Measurements from ENCODE around the gene ZDHHC7. TPM values are rescaled to one million over a fixed set of nuclear protein-coding genes. Genes with fewer than 3 reads are reported as not detected.
A peak's percentile ranks its signal among the peaks of the same experiment; 100 is the strongest.
"Not testable (repeated sequence)": the region's sequence is repeated elsewhere in the genome, so short reads cannot be mapped to it uniquely, and the experiment has no call there.

Gene ZDHHC7
- total and polyA plus RNA-seq, 2 experiments from 2014 or later, result 39.9 to 95.2 TPM

DNA sequence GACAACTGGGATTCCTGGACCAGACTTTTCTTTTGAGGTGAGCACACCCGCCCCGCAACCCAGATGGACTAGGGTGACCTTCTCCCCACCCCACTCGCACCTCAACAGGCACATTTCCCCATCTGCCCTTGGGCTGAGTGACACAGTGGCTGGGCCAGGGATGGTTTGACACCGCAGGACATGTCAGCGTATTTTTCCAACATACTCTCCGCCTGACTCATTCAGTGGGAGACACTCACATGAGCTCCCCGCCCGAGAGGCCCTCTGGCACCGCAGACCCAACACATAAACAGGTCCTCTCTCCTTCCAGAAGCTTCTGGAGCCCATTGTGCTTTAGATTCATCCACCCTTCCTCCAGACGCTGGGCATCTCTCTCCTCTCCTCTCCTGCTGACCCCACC, 69.4 kb downstream of the ZDHHC7 start:
- TF ChIP-seq EZH2phosphoT487 (IDR thresholded peaks at IDR 0.05; ENCODE audit: insufficient read depth, low read depth) (no peak), EZH2 (IDR thresholded peaks at IDR 0.05; ENCODE audit: insufficient read depth, poor library complexity, severe bottlenecking) (no peak)
- H2AFZ ChIP-seq, result no peak overlapping the region
- H3K27ac ChIP-seq, result no peak overlapping the region
- H3F3A ChIP-seq (ENCODE audit: insufficient read depth), result no peaks in the 10 kb centered on the region
- no peaks in the 10 kb centered on the region for H3K9me3 ChIP-seq (ENCODE audit: low read depth)
- no peak overlapping the region for H3K4me3 ChIP-seq
- H3K4me2 ChIP-seq (ENCODE audit: unreplicated experiment), result peak overlapping the region; percentile 13
- WGBS, 2 experiments (ENCODE audit: low coverage in 1 of 2, low lambda C conversion rate in 2 of 2, missing lambda C conversion rate in 2 of 2), result 16 to 21% methylated on average over 10 of the region's 10 CpGs
- no peaks in the 10 kb centered on the region for H3K79me2 ChIP-seq (ENCODE audit: insufficient read depth)
- H3K9me2 ChIP-seq (ENCODE audit: insufficient read depth), result no peaks in the 10 kb centered on the region
- H3K27me3 ChIP-seq (replicated peaks; ENCODE audit: insufficient read depth), result no peaks in the 10 kb centered on the region
- in situ Hi-C loops (cut with MboI), result no loop called here
- peaks cover 17% of the 10 kb centered on the region for H3K4me1 ChIP-seq (ENCODE audit: insufficient read depth)
- peak; percentile 91 for DNase-seq
- H3K36me3 ChIP-seq (ENCODE audit: low read depth), result no peaks in the 10 kb centered on the region
- no peaks in the 10 kb centered on the region for H4K20me1 ChIP-seq (ENCODE audit: insufficient read depth)
- peak overlapping the region; percentile 41 for H3K9ac ChIP-seq

DNA sequence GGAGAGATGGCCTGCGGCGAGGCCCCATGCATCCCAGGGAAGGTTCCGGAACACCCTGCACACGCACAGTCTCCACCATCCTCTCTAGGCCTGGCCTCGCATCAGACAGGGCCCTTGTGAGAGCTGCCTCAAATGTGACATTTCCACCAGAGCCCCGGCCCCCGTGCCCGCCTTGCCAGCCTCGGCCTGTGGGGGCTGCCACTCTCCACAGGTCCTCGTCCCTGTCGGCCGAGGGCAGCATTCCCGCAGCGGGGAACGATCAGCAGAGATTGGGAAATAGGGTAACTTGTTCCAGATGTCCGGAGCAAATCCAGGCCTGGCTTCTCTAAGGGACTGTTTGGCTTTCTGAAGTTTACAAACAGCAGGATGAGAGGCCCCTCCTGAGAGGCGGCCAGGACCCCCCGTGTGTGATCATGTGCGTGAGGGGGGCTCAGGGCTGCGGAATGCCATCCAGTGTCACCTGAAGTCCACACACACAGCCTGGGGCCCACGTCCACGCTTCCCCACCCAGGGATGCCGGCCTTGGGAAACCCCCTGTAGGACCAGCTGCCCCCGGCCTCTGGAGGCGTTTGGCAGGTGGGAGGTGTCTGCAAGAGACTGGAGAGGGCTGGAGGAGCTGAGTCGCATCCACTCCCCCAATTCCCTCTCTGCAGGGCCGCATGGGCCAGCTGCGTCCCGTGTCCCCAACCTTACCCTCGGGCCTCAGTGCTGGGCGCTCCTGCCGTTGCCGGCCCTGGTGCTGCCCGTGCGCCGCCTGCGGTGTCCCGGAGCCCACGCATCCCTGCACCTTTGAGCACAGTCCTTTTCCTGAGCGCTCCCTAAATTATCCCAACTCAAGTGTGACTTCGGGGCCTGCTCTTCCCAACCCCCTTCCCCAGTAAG, 70.4 kb downstream of the ZDHHC7 start:
- 0 out of 2 replicates have a peak overlapping the region, but pooled peaks have one; percentile 30 for H3K9ac ChIP-seq

DNA sequence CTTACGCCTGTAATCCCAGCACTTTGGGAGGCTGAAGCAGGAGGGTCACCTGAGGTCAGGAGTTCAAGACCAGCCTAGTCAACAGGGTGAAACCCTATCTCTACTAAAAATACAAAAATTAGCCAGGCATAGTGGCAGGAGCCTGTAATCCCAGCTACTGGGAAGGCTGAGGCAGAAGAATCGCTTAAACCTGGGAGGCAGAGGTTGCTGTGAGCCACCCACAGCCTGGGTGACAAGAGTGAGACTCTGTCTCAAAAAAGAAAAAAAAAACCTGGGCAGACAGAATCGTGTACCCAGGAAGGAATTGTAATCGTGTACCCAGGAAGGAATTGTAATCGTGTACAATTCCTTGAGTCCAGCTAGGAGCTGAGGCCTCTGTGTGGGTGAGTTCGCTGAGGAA, 72.7 kb downstream of the ZDHHC7 start:
- H3K27me3 ChIP-seq (replicated peaks; ENCODE audit: insufficient read depth); H3K79me2 ChIP-seq (ENCODE audit: insufficient read depth); DNase-seq; H3K36me3 ChIP-seq (ENCODE audit: low read depth); H3K4me2 ChIP-seq (ENCODE audit: unreplicated experiment); H2AFZ ChIP-seq; H3K9me2 ChIP-seq (ENCODE audit: insufficient read depth); H3K9me3 ChIP-seq (ENCODE audit: low read depth); in situ Hi-C loops (cut with MboI); H3K9ac ChIP-seq; H3F3A ChIP-seq (ENCODE audit: insufficient read depth); H4K20me1 ChIP-seq (ENCODE audit: insufficient read depth); H3K4me3 ChIP-seq; H3K27ac ChIP-seq: not testable (repeated sequence)
- peaks cover 26% of the 10 kb centered on the region for H3K4me1 ChIP-seq (ENCODE audit: insufficient read depth)
- WGBS, 2 experiments (ENCODE audit: low coverage in 1 of 2, low lambda C conversion rate in 2 of 2, missing lambda C conversion rate in 2 of 2), result 80 to 82% methylated on average over 6 of the region's 6 CpGs

More for the DNA sequence above, 70.4 kb downstream of the ZDHHC7 start:
- in situ Hi-C loops (cut with MboI), result no loop called here
- H3K27ac ChIP-seq, result no peak overlapping the region
- H3K79me2 ChIP-seq (ENCODE audit: insufficient read depth), result no peaks in the 10 kb centered on the region
- no peaks in the 10 kb centered on the region for H3K9me2 ChIP-seq (ENCODE audit: insufficient read depth)
- no peaks in the 10 kb centered on the region for H3K9me3 ChIP-seq (ENCODE audit: low read depth)
- H3K27me3 ChIP-seq (replicated peaks; ENCODE audit: insufficient read depth), result no peaks in the 10 kb centered on the region
- no peaks in the 10 kb centered on the region for H3F3A ChIP-seq (ENCODE audit: insufficient read depth)
- 42 to 44% methylated on average over 31 to 40 of the region's 41 CpGs for WGBS, 2 experiments (ENCODE audit: low coverage in 1 of 2, low lambda C conversion rate in 2 of 2, missing lambda C conversion rate in 2 of 2)
- H3K4me3 ChIP-seq, result no peak overlapping the region
- H2AFZ ChIP-seq, result no peak overlapping the region
- no peak for TF ChIP-seq EZH2 (IDR thresholded peaks at IDR 0.05; ENCODE audit: insufficient read depth, poor library complexity, severe bottlenecking)
- no peak for TF ChIP-seq EZH2phosphoT487 (IDR thresholded peaks at IDR 0.05; ENCODE audit: insufficient read depth, low read depth)
- peaks cover 17% of the 10 kb centered on the region for H3K4me1 ChIP-seq (ENCODE audit: insufficient read depth)
- H3K36me3 ChIP-seq (ENCODE audit: low read depth), result no peaks in the 10 kb centered on the region
- H4K20me1 ChIP-seq (ENCODE audit: insufficient read depth), result no peaks in the 10 kb centered on the region
- peak; percentile 82 for DNase-seq
- no peak overlapping the region for H3K4me2 ChIP-seq (ENCODE audit: unreplicated experiment)

DNA sequence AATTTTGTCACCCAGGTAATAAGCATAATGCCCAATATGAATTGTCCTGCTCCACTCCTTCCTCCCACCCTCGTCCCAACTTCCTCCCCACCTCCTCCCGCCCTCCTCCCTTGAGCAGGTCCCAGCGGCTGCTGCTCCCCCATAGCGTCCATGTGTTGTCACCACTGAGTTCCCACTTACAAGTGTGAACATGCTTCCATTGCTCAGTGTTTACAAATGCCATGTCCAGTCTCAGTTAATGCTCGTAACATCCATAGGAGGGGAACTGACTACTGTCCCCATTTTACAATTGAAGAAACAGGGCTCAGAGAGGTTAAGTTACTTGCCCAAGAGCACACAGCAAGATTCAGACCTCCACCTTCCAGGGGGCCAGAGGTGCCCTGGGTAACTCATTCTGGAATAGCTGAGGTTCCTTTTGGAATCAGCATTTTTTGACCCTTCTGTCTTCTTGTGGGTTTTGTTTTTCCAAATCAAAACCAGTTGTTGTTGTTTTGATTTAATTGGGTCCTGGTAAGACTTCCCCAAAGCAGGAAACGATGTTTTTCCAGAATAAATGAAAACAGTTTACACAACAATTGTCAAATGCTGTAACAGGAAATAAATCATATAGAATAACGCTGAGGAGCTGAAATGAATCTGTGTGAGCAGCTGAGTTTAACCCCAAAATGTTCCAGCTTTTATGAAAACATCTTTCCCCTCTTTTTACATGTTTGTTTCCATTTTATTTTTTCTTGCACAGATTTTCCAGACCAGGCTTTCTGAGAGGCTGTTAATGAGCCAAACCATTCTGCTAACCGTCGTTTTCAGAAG, 73.9 kb downstream of the ZDHHC7 start:
- H3K4me1 ChIP-seq (ENCODE audit: insufficient read depth), result peaks cover 29% of the 10 kb centered on the region
- DNase-seq, result no peak
- H3K4me3 ChIP-seq, result no peak overlapping the region
- H3K36me3 ChIP-seq (ENCODE audit: low read depth), result no peaks in the 10 kb centered on the region
- H3K27ac ChIP-seq, result no peak overlapping the region
- H3K79me2 ChIP-seq (ENCODE audit: insufficient read depth), result no peaks in the 10 kb centered on the region
- H3K9me2 ChIP-seq (ENCODE audit: insufficient read depth), result no peaks in the 10 kb centered on the region
- H4K20me1 ChIP-seq (ENCODE audit: insufficient read depth), result no peaks in the 10 kb centered on the region
- H3K9ac ChIP-seq, result no peak overlapping the region
- H2AFZ ChIP-seq, result no peak overlapping the region
- H3F3A ChIP-seq (ENCODE audit: insufficient read depth), result no peaks in the 10 kb centered on the region
- no peak for TF ChIP-seq EZH2 (IDR thresholded peaks at IDR 0.05; ENCODE audit: insufficient read depth, poor library complexity, severe bottlenecking)
- no peak for TF ChIP-seq EZH2phosphoT487 (IDR thresholded peaks at IDR 0.05; ENCODE audit: insufficient read depth, low read depth)
- 48 to 53% methylated on average over 8 to 9 of the region's 9 CpGs for WGBS, 2 experiments (ENCODE audit: low coverage in 1 of 2, low lambda C conversion rate in 2 of 2, missing lambda C conversion rate in 2 of 2)
- in situ Hi-C loops (cut with MboI), result no loop called here
- H3K4me2 ChIP-seq (ENCODE audit: unreplicated experiment), result no peak overlapping the region
- H3K9me3 ChIP-seq (ENCODE audit: low read depth), result no peaks in the 10 kb centered on the region
- no peaks in the 10 kb centered on the region for H3K27me3 ChIP-seq (replicated peaks; ENCODE audit: insufficient read depth)
